ENCODE results near the gene SFXN5.

DNA sequence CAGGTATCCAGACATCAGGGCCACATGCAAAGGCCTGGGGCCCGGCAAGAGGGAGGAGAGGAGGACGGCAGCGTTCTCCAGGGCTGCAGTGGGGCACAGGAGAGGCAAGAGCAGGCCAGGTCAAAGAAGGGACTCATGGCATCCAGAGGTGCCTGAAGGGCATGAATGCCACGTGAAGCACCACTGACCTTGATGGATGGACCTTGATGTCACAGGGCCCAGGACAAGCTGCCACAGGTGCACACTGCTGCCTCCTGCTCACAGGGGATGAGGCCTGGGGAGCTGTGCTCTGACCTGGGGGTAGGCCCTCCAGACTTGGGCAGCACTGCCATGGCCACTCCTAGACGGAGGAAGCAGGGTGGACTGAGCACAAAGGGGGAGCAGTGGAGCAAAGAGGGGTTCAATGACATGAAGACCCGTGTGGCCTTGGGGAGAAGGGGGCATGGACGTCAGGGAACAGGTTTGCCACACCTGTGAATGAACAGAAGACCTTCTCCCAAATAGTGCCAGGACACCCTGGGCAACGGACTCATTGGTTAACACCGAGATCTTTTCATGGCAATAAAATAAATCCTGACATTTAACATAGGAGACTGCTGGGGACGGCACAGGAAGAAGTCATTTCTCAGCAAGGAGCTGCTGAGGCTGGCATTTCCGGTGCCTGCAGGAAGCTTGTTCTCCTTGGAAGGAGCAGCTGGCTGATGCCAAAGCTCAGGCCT, 88.6 kb downstream of the SFXN5 start:
- TF ChIP-seq, protein P1, sequence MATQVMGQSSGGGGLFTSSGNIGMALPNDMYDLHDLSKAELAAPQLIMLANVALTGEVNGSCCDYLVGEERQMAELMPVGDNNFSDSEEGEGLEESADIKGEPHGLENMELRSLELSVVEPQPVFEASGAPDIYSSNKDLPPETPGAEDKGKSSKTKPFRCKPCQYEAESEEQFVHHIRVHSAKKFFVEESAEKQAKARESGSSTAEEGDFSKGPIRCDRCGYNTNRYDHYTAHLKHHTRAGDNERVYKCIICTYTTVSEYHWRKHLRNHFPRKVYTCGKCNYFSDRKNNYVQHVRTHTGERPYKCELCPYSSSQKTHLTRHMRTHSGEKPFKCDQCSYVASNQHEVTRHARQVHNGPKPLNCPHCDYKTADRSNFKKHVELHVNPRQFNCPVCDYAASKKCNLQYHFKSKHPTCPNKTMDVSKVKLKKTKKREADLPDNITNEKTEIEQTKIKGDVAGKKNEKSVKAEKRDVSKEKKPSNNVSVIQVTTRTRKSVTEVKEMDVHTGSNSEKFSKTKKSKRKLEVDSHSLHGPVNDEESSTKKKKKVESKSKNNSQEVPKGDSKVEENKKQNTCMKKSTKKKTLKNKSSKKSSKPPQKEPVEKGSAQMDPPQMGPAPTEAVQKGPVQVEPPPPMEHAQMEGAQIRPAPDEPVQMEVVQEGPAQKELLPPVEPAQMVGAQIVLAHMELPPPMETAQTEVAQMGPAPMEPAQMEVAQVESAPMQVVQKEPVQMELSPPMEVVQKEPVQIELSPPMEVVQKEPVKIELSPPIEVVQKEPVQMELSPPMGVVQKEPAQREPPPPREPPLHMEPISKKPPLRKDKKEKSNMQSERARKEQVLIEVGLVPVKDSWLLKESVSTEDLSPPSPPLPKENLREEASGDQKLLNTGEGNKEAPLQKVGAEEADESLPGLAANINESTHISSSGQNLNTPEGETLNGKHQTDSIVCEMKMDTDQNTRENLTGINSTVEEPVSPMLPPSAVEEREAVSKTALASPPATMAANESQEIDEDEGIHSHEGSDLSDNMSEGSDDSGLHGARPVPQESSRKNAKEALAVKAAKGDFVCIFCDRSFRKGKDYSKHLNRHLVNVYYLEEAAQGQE (IDR thresholded peaks at IDR 0.05; ENCODE audit: insufficient read depth in 1 of 2, low read depth in 2 of 2, low read length in 2 of 2) = no peak
- TF ChIP-seq POLR2AphosphoS5 (IDR thresholded peaks at IDR 0.05; ENCODE audit: low read depth, low read length) (no peak), TAF1 (IDR thresholded peaks at IDR 0.05; ENCODE audit: borderline replicate concordance, insufficient read depth, low read length) (no peak), SIN3A (IDR thresholded peaks at IDR 0.05; ENCODE audit: borderline replicate concordance, insufficient read depth, low read length) (no peak), FOXP2 (optimal IDR thresholded peaks at IDR 0.05; ENCODE audit: borderline replicate concordance, extremely low read depth, extremely low read length, insufficient read depth) (no peak)

Measured in PFSK-1 (cell line).